PC-3 (cell line): ENCODE results near the gene ARHGAP24.

Experiments used
- CTCF ChIP-seq: fragments of 300-600 bp; sonication (generic); conservative IDR thresholded peaks from 2 replicates; pipeline ENCODE4 v1.5.1; 2017; ENCODE audit warnings: antibody characterized with exemption, low read depth, mild to moderate bottlenecking, low read length
- EZH2 ChIP-seq: fragments of 300-600 bp; sonication (generic); IDR thresholded peaks from one replicate; pipeline ENCODE4 v1.6.1; 2017; ENCODE audit warnings: antibody characterized with exemption, mild to moderate bottlenecking, low read length; ENCODE audit not compliant: unreplicated experiment

- no peak for TF ChIP-seq CTCF
- no peak for TF ChIP-seq EZH2
Measured at GRCh38 chr4:85577307-85577706, 102.4 kb downstream of the ARHGAP24 start.
